Ectodermal cell (in vitro differentiated cells): ENCODE measurements around the gene HOXD9.

Experiments used
- H3K27ac ChIP-seq: 2 replicates; pipeline ENCODE4 v1.7.0; 2013; ENCODE audit warnings: mild to moderate bottlenecking, low read depth, low read length; ENCODE audit not compliant: insufficient read depth, poor library complexity, severe bottlenecking
- H3K27me3 ChIP-seq: 2 replicates; pipeline ENCODE4 v1.7.0; 2013; ENCODE audit warnings: mild to moderate bottlenecking, low read length; ENCODE audit not compliant: insufficient read depth, control insufficient read depth, poor library complexity, severe bottlenecking
- H3K36me3 ChIP-seq: one replicate; pipeline ENCODE4 v1.7.0; 2013; ENCODE audit warnings: low read length; ENCODE audit not compliant: control insufficient read depth, insufficient read depth
- H3K4me1 ChIP-seq: one replicate; pipeline ENCODE4 v1.7.0; 2013; ENCODE audit warnings: low read length; ENCODE audit not compliant: control insufficient read depth, insufficient read depth
- H3K4me3 ChIP-seq: 2 replicates; pipeline ENCODE4 v1.7.0; 2013; ENCODE audit warnings: low read depth, low read length, control low read depth; ENCODE audit not compliant: insufficient read depth
- H3K9me3 ChIP-seq: 2 replicates; pipeline ENCODE4 v1.7.0; 2013; ENCODE audit warnings: mild to moderate bottlenecking, low read length, moderate library complexity; ENCODE audit not compliant: control insufficient read depth
- WGBS, 2 experiments: methylation state at CpG; one replicate each; pipeline ENCODE4 v1.1.7; 2013; ENCODE audit warnings: missing lambda C conversion rate in 2 of 2; 5-methylcytosine and 5-hydroxymethylcytosine counted together

The HOXD9 gene

DNA sequence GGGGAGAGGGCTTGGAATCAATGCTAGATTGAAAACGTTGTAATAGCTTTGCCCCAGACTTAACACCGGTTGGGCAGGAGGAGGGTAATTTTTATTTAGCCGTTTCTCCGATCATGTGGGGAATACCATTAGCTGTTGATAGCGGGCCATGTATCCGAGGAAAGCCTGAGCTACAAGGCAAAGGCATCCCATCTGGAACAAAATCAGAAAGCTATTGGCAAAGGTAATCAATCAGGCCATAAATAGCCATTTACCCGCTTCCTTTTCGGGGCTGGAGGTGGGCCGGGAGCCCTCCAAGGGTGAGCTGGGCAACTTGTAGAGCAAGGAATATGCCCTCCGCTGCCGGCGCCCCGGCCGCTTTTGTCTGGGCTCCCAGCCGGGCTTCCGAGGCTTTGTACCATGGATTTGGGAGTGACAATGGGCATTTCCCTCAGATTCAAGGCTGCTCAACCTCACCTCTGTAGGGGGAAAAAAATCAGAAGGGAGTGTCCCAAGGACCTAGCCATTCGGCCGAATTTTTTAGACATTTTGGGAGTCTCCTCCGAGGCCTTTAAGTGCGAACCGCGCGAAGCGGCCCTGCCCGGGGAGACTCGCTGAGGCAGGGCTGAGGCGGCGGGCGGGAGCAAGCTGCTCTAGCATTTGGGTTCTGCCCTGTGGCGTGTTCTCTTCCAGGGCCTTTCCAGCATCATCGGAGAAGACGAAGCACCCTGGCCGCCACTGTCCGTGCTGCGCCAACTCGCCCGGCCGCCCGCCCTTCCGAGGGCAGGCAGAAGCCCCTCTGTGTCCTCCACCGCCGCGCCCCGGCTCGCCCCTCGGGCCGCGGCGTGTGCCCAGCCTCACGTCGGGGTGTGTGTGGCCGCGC is 1.1 kb upstream of the HOXD9 start:
- no peaks in the 10 kb centered on the region for H3K36me3 ChIP-seq
- 5 to 6% methylated on average over 53 of the region's 53 CpGs for WGBS, 2 experiments
- no peaks in the 10 kb centered on the region for H3K4me1 ChIP-seq
- H3K9me3 ChIP-seq: no peaks in the 10 kb centered on the region
- H3K4me3 ChIP-seq: no peak overlapping the region
- no peak overlapping the region for H3K27ac ChIP-seq
- H3K27me3 ChIP-seq: peaks cover 100% of the 10 kb centered on the region

DNA sequence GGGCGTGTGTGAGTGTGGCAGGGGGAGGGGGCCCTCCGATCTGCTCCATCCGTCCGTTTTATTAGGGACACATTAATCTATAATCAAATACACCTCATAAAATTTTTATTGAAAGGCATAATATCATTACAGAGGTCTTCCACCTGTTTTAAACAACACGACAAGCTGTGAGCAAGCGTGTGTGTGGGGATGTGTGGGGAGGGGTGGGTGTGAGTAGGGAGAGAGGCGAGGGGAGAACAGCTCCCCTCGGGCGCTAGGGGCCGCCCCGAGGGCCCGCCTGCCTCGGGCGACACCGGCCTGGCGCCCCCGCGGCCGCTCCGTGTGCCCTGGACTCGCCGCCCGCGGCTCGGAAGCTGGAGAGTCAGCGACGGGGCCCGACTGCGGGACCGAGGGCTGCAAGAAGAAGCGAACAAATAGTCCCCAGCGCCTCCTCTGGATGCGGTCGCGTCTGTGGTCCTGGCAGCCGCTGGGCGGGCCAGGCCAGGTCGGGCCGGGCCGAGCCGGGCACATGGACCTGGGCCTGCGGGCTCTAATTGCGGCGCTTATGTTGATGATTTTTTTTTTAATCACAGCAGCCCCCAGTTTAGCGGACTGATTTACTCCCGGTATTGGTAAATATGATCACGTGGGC is 352 bp upstream of the HOXD9 start:
- 1 to 2% methylated on average over 44 of the region's 47 CpGs for WGBS, 2 experiments
- H3K4me3 ChIP-seq: peak overlapping the region; percentile 24
- H3K9me3 ChIP-seq: no peaks in the 10 kb centered on the region
- H3K27ac ChIP-seq: no peak overlapping the region
- H3K27me3 ChIP-seq: peaks cover 100% of the 10 kb centered on the region
- H3K36me3 ChIP-seq: no peaks in the 10 kb centered on the region
- H3K4me1 ChIP-seq: no peaks in the 10 kb centered on the region

DNA sequence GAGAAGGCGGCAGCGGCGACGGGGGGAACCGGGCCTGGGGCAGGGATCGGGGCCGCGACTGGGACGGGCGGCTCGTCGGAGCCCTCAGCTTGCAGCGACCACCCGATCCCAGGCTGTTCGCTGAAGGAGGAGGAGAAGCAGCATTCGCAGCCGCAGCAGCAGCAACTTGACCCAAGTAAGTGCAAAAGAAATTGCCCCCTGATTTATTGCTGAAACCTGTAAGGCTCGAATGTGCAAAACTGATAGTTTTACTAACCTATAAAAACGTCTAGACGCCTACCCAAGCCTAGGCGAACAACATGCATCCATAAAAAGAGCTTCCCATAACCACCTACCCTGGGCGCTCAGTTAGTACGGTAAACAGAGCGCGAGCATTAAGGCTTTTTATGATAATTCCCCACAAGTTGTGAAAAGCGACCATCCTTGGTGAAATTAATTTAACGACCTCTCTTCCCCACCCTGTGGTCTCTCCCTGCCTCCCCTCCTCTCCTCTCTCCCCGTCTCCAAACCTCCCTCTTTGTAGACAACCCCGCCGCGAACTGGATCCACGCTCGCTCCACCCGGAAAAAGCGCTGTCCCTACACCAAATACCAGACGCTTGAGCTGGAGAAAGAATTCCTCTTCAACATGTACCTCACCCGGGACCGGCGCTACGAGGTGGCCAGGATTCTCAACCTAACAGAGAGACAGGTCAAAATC is 1.0 kb downstream of the HOXD9 start:
- H3K36me3 ChIP-seq: no peaks in the 10 kb centered on the region
- 3 to 6% methylated on average over 40 of the region's 40 CpGs for WGBS, 2 experiments

GRCh38 chr2:176124110-176124946 is 1.8 kb downstream of the HOXD9 start:
- Histone ChIP-seq H3K27me3 (peaks cover 100% of the 10 kb centered on the region), H3K4me3 (no peak overlapping the region), H3K36me3 (no peaks in the 10 kb centered on the region), H3K4me1 (no peaks in the 10 kb centered on the region), H3K27ac (no peak overlapping the region), H3K9me3 (no peaks in the 10 kb centered on the region)
- 16 to 18% methylated on average over 34 of the region's 34 CpGs for WGBS, 2 experiments

More for the DNA sequence above, 1.0 kb downstream of the HOXD9 start:
- Histone ChIP-seq H3K4me3 (no peak overlapping the region), H3K4me1 (no peaks in the 10 kb centered on the region), H3K27ac (no peak overlapping the region), H3K27me3 (peaks cover 100% of the 10 kb centered on the region), H3K9me3 (no peaks in the 10 kb centered on the region)

GRCh38 chr2:176124947-176125771 is 2.6 kb downstream of the HOXD9 start:
- no peak overlapping the region for H3K4me3 ChIP-seq
- peaks cover under 1% of the 10 kb centered on the region for H3K4me1 ChIP-seq
- H3K27ac ChIP-seq: no peak overlapping the region
- H3K36me3 ChIP-seq: no peaks in the 10 kb centered on the region
- H3K27me3 ChIP-seq: peaks cover 100% of the 10 kb centered on the region
- no peaks in the 10 kb centered on the region for H3K9me3 ChIP-seq
- WGBS, 2 experiments: 15 to 22% methylated on average over 8 to 9 of the region's 9 CpGs

- 18 to 21% methylated on average over 6 of the region's 6 CpGs for WGBS, 2 experiments
- Histone ChIP-seq H3K27me3 (peaks cover 100% of the 10 kb centered on the region), H3K4me1 (peaks cover 4% of the 10 kb centered on the region), H3K27ac (no peak overlapping the region), H3K9me3 (no peaks in the 10 kb centered on the region), H3K36me3 (no peaks in the 10 kb centered on the region), H3K4me3 (no peak overlapping the region)
These were observed 3.2 kb downstream of the HOXD9 start for GRCh38 chr2:176125772-176126054.

GRCh38 chr2:176126929-176127773 is 4.6 kb downstream of the HOXD9 start:
- Histone ChIP-seq H3K4me3 (no peak overlapping the region), H3K36me3 (no peaks in the 10 kb centered on the region), H3K27ac (no peak overlapping the region), H3K9me3 (no peaks in the 10 kb centered on the region), H3K4me1 (peaks cover 4% of the 10 kb centered on the region), H3K27me3 (peaks cover 100% of the 10 kb centered on the region)
- 4 to 21% methylated on average over 5 to 7 of the region's 13 CpGs for WGBS, 2 experiments

DNA sequence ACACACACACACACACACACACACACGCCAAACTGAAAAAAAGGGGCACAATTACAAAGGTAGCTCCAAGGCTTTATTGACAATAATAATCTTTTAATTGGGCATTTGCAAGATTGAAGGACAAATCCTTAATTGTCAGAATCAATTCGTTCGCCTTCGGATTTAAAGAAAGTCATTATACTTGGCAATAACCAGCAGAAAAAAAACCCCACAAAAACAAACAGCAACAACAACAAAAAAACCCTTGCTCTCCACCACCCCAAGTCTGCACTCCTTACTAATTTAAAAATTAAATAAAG is 5.2 kb downstream of the HOXD9 start:
- H3K27me3 ChIP-seq: peaks cover 100% of the 10 kb centered on the region

More for the DNA sequence above, 5.2 kb downstream of the HOXD9 start:
- Histone ChIP-seq H3K27ac (no peak overlapping the region), H3K4me3 (no peak overlapping the region), H3K9me3 (no peaks in the 10 kb centered on the region), H3K36me3 (no peaks in the 10 kb centered on the region), H3K4me1 (peaks cover 4% of the 10 kb centered on the region)
- 32 to 34% methylated on average over 4 of the region's 4 CpGs for WGBS, 2 experiments
